M059J (cell line): ENCODE results near the gene ANGPTL4. TPM values are rescaled to one million over a fixed set of nuclear protein-coding genes. Genes with fewer than 3 reads are reported as not detected.
A peak's percentile ranks its signal among the peaks of the same experiment; 100 is the strongest.
"Not testable (repeated sequence)": the region's sequence is repeated elsewhere in the genome, so short reads cannot be mapped to it uniquely, and the experiment has no call there.

ENCODE experiments used
- DNase-seq: peaks from one replicate; pipeline ENCODE4 v3.0.0-alpha.2; 2012; ENCODE audit warnings: low read depth
- total RNA-seq: library from RNA; depleted of rRNA; stranded (reverse); fragments of >200 nt; shearing (Covaris generic); gene quantifications from 2 replicates; pipeline ENCODE4 v1.2.3, GENCODE V29; 2014

Gene ANGPTL4
- total RNA-seq, 1 experiment from 2014 or later = 0.27 TPM

DNA sequence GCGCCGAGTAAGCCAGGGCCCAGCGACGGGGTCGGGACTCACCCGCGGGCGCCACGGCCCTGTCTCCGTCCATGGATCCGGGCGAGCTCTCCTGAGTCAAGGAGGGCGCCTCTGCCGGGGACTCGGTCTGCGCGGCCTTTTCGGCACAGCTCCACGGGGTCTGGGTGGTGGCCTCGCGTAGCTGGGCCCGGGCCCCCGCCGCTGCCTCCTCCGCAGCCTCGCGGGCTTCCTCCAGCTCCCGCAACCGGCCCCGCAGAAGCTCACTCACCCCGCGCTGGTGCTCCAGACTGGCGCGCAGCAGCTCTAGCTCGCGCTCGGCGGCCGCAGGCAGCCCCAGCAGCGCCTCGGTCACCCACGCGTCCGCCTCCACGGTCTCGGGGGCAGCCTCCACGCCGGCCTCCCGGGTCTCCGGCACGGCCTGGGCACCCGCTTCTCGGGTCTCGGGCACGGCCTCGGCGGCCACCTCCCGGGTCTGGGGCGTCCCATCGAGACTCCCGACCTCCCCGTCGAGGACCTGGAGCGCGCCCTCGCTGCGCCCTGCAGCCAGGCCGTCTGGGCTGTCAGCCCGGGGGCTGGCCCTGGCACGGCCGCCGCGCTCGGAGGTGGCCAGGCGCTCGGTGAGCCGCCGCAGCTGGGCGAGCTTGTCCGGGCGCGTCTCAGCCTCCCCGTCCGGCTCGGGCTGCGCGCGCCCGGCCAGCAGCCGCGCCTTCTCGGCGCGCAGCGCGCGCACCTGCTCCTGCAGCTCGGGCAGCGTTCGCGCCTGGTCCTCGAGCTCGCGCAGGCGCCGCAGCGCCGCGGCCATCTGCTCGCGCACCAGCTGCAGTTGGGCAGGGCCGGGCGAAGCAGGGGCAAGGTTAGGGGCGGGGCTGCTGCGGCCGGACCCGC is 29.3 kb upstream of the ANGPTL4 start:
- DNase-seq = peak; percentile 61

DNA sequence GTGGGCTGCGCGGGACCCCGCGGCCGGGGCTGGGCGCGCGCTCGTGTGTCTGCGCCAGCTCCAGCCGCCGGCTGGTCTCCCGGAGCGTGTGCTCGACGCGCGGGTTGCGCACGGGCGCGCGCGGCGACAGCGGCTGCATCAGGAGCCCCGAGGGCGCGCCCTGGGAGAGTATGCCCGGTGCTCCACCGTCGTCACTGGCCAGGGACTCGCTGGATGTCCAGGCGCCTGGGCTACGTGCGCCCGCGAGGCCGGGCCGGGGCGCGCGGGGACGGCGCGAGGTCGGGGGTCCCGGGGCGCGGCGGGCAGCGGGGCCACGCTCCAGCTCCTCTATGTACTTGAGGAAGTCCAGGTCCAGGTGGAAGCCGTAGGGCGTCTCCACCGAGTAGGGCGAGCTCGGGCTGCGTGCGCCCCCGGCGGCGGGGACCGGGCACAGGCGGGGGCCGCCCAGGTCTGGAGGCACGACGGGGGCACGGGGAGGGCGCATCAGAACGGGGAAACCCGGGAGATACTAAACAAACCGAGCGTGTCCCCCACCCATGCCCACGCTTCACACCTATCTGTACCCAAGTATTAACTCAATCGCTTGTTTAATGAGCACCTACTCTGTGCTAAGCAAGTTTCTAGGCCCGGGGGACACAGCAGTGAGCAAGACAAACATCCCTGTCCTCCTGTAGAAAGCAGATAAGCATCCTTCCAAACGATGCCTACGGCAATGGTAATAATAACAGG is 28.4 kb upstream of the ANGPTL4 start:
- DNase-seq = no peak

DNA sequence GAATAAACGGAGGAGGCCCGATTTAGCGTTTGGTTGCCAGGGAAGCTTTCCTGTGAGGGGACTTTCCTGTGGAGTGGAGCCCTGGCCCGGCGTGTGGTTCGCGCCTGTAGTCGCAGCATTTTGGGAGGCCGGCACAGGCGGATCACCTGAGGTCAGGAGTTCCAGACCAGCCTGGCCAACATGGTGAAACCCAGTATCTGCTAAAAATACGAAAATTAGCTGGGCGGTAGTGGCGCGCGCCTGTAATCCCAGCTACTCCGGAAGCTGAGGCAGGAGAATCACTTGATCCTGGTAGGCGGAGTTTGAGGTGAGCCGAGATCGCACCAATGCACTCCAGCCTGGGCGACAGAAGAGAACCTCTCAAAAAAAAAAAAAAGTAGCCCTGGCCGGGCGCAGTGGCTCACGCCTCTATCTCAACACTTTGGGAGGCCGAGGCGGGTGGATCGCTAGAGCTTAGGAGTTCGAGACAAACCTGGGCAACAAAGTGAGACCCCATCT is 27.8 kb upstream of the ANGPTL4 start:
- no peak for DNase-seq

DNA sequence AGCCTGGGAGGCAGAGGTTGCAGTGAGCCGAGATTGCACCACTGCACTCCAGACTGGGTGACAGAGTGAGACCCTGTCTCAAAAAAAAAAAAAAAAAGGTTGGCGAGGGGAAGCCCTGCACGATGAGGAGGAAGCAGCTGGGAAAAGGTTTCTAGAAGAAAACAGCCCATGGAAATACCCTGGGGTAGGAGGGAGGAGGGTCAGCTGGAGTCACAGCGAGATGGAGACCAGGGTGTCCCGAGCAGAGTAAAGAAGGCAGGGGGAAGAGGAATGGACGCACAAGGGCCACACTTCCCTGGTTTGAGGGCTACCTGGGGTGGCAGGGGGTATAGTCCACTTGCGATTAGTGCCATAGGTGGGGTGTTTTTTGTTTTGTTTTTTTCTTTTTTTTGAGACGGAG is 27.3 kb upstream of the ANGPTL4 start:
- no peak for DNase-seq

DNA sequence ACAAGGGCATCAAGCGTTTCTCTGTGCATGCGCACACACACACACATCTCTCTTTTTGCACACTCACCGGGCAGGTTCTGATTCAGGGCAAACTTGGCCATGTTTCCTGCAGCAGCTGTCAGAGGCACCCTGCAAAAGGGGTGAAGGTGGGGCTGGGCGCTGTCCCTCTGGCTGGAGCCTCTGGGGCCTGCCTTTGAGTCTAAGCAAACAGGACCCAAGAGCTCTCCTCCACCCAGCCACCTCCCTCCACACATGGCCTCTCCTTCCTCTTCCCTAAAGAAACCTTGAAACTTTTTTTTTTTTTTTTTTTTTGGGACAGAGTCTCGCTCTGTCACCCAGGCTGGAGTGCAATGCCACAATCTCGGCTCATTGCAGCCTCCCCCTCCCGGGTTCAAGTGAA is 26.2 kb upstream of the ANGPTL4 start:
- no peak for DNase-seq

DNA sequence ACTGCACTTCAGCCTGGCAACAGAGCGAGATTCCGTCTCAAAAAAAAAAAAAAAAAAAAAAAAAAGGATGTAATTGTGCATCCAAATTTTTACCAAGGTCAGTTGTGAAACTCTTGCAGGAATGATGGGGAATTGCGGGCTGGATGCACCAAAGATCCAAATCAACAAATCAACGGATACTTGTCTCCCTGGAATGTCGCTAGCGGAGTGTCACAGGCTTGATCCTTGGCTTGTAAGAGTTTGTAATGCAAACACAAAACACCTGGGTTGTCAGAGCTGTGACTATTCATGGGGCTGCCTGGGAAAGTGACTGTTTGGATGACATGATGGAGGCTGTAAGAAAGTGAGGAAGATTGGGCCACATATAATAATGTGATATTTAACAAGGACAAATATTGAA is 25.1 kb upstream of the ANGPTL4 start:
- no peak for DNase-seq

DNA sequence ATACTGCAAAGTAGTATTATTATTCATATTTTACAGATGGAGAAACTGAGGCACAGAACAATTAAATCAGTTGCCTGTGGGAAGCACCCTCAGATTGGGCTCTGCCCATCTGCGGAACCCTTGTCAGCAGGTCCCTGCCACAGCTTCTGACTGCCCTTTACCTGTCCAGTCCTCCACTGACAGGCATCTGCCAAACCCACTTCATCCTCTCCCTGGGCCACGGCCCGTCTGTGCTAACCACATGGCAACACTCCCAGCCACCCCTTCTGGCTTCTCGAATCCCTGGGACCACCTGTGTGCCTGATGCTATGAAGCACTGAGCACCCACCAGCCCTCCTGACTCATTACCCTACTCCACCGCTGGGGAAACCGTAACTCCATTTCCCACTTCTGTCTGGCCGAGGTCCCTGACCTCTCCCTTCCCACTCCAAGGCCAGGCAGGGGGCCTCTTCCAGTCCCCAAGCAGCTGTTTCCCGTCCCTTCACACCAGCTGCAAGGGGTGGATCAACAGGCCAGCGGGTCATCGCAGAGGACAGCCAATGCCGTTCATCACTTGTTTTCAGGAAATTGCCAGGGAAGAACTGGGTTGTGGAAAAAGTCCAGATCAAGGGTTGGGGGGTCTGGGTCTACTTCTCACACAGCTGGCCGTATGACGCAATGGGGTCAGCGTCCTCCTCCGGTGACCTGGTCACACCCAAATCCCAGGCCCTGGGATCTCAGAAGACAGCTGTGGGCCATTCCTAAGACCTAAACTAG is 23.4 kb upstream of the ANGPTL4 start:
- no peak for DNase-seq

DNA sequence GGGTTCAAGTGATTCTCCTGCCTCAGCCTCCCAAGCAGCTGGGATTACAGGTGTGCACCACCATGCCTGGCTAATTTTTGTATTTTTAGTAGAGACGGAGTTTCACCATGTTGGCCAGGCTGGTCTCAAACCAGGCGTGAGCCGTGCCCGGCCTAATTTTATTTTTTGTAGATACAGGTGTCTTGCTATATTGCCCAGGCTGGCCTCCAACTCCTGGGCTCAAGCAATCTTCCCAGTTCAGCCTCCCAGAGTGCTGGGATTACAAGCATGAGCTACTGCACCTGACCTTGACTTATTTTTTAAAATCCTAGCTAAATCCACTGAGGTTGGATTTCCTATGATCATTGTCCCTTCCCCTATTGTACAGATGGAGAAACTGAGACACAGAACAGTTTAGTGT is 22.5 kb upstream of the ANGPTL4 start:
- not testable (repeated sequence) for DNase-seq

DNA sequence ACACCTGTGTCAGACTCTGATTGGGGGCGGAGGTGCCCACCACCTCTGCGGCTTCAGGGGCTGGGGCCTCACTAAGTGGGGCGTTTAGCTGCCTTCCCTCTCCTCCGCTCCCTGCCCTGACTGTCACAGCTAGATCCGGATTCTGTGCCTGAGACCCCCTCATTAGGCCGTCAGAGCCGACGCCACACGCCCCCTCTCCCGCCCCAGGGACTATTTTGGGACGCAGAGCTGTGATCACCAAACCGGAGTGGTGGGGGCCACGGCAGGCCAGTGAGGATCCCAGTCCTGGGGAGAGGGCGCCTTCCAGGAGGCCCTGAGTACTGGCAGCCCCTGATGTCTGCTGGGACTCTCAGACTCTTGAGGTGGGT is 21.7 kb upstream of the ANGPTL4 start:
- DNase-seq = no peak

DNA sequence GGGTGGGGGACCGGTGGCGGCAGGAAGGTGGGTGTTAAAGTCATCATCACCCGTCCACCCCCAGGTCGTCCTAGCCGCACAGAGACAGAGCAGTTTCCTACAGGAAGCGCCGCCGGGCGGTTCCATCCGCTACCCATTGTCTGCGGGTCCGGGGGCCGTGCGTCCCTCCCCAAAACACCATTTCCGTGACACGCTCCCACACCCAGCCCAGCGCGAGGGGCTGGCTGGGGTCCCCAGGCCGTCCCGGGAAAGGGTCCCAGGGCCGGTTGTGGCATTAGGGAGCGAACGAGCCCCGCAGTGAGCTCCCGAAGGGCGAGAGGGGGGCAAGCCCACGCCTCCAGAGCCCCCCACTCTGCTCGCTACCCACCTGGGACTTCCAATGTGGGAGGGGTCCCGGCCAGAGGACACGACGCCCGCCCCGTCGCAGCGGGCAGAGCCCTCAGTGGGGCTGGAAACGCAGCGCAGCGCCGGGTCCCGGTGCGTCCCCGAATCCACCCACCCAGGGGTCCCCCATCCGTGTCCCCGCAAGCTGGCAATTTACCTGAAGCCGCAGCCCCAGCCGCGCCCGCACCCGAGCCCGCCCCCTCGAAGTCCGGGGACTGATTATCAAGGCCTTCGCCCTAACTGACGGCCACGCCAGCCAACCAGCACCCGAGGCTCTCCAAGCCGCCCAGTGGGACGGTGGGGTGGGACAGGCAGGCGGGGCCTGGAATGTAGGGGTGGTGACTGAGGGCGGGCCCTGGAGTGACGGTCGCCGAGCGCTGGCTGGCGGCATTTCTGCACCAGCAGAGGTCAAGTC is 21.1 kb upstream of the ANGPTL4 start, which contains the start of gene KANK3:
TSS of gene KANK3 (minus strand) at position 579 of the 799 bp plus-strand sequence. CDS start 5,434 bp downstream, outside the sequence.
- DNase-seq = peak; percentile 90

DNA sequence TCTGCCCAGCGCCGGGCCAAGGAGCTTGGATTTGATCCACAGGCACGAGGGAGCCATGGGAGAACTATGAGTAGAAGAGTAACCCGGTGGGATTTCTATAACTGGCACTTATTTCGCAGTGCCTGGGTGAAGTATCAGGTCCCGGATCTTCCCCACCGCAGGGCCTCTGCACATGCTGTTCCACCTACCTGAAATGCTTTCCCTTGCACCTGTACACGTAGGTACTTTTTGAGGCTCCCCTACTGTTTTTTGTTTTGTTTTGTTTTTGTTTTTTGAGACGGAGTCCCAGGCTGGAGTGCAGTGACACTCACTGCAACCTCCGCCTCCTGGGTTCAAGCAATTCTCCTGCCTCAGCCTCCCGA is 20.5 kb upstream of the ANGPTL4 start:
- no peak for DNase-seq

DNA sequence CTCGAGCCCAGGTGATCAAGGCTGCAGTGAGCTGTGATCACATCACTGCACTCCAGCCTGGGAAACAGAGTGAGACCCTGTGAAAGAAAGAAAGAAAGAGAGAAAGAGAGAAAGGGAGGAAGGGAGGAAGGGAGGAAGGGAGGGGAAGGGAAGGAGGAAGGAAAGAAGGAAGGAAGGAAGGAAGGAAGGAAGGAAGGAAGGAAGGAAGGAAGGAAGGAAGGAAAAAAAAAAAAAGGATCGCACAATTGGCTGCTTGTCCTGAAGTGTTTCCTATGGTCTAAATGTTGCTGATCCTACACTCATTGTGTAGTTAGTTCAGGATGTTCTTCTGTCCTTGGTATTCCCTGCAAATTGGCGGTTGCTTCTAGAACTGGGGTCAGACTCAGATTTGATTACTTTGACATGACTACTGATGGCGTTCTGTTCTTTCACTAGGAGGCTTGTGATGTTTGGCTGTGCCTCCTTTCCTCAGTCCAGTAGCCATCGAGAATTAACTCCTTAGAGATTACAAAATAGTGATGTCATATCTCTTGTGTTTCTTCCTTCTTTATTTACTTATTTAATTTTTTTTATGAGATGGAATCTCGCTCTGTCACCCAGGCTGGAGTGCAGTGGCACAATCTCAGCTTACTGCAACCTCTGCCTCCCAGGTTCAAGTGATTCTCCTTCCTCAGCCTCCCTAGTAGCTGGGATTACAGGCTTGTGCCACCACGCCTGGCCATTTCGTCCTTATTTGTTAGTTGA is 14.2 kb upstream of the ANGPTL4 start:
- not testable (repeated sequence) for DNase-seq

DNA sequence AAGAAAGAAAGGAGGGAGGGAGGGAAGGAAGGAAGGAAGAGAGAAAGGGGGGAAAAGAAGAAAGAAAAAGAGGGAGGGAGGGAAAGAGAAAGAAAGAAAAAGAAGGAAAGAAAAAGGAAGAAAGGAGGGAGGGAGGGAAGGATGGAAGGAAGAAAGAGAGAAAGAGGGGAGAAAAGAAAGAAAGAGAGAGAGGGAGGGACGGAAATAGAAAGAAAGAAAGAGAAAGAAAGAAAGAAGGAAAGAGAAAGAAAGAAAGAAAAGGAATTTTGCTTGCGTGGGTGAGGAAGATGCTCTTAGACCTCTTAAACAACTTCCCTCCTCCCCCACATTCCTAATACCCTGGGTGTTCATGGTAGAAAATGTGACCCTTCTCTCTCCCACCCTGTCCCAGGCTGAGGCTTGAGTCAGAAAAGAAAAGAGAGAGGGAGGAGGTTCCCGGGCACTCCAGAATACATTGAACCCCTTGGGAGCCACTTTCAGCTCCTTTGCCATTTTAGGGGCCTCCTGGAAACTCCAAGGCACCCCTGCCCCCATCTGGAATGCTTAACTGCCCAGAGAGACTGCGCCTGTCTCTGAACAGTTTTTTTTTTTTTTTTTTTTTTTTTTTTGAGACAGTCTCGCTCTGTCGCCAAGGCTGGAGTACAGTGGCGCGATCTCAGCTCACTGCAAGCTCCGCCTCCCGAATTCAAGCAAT is 11.7 kb upstream of the ANGPTL4 start:
- DNase-seq = no peak

DNA sequence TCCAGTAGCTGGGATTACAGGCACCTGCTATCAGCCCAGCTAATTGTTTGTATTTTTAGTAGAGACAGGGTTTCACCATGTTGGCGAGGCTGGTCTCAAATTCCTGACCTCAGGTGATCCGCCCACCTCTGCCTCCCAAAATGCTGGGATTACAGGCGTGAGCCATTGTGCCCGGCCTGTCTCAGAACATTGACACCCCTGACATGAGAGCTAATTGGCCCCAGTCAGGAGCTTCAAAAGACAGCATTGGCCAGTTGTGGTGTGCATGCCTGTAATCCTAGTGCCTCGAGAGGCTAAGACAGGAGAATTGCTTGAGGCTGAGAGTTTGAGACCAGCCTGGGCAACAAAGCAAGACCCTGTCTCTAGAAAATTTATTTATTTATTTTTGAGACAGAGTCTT is 11.1 kb upstream of the ANGPTL4 start:
- not testable (repeated sequence) for DNase-seq

DNA sequence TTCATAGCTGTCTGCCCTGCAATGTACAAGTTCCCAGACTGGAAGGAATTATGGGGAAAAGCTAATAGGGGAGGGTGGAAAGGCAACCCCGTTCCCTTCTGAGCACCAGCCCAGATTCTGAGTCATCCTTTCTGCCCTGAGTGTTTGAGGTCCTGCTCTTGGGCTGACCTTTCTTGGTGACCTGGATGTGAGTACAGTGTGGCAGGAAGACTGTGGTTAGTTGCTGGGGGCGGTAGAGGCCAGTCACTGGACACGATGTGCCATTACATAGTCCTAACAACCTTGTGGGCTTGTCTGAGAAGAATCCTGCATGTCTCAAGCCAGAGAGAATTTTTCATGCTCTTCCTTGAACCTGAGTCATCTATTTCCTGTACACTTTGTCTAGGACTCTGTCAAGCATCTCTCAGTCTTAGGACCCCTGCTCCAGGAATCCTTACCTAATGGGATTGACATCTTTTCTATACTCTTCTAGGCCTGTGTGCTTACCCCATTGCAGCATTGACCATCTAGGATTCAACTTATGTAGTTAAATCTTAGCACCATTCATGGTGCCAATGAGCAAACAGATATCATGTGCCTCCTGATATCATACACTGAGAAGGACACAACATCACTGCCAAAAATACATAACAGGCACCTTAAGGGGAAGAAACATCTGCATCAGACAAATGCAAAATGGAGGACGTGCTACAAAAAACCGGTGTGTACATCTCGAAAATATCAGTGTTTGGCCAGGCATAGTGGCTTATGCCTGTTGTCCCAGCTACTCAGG is 8.1 kb upstream of the ANGPTL4 start:
- DNase-seq = peak; percentile 100

DNA sequence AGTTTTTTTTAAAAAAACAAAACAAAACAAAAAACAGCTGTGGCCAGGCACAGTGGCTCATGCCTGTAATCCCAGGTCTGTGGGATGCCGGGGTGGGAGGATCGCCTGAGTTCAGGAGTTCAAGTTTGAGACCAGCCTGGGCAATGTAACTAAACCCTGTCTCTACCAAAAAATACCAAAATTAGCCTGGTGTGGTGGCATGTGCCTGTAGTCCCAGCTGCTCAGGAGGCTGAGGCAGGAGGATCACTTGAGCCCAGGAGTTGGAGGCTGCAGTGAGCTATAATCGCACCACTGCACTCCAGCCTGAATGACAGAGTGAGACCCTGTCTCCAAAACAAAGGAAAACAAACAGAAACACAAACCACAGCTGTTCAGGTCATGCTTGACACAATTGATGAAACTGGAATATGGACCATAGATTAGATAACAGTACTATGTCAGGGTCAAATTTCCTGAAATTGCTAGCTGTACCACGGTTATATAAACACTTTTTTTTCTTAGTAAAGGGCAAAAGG is 6.9 kb upstream of the ANGPTL4 start:
- DNase-seq = no peak

DNA sequence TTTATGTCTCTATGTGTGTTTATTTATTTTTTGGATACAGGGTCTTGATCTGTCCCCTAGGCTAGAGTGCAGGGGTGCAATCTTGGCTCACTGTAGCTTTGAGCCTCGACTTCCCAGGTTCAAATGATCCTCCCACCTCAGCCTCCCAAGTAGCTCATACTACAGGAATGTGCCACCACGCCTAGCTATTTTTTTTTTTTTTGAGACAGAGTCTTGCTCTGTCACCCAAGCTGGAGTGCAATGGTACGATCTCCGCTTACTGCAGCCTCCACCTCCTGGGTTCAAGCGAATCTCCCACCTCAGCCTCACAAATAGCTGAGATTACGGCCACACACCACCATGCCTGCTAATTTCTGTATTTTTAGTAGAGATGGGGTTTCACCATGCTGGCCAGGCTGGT is 5.0 kb upstream of the ANGPTL4 start:
- DNase-seq = no peak

DNA sequence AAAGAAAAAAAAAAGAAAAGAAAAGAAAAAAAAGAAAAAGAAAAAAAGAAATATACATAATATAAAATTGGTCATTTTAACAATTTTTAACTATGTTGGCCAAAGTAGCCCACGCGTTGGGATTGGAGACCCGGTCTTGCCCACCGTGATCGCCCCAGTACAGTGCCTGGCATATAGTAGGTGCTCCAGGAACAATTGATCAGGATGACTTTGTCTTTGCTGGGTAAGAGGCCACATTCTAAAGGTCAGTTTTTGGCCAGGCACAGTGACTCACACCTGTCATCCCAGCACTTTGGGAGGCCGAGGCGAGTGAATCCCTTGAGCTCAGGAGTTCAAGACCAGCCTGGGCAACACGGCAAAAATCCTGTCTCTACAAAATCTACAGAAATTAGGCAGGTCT is 3.8 kb upstream of the ANGPTL4 start:
- DNase-seq = no peak
